Esophagus muscularis mucosa (tissue), 4 donors: ENCODE measurements around the gene PPP3CA.

Source experiments
- CTCF ChIP-seq, 3 experiments: fragments of 200-600 bp in 2 of 3; fragments of 450-650 bp in 1 of 3; sonication (generic) in 2 of 3; IDR thresholded peaks; one replicate each; pipeline ENCODE4 v1.5.1; 2017 to 2019; ENCODE audit warnings: antibody characterized with exemption in 3 of 3, mild to moderate bottlenecking in 2 of 3, moderate library complexity in 1 of 3
- EP300 ChIP-seq: sonication (generic); formaldehyde crosslinking; IDR thresholded peaks from one replicate; pipeline ENCODE4 v1.6.1; 2017; ENCODE audit warnings: antibody characterized with exemption
- POLR2A ChIP-seq: fragments of 450-650 bp; IDR thresholded peaks from one replicate; pipeline ENCODE4 v1.6.1; 2017; ENCODE audit warnings: antibody characterized with exemption, moderate library complexity, mild to moderate bottlenecking, low read depth
- POLR2AphosphoS5 ChIP-seq, 2 donors: sonication (generic); formaldehyde crosslinking; IDR thresholded peaks; one replicate each; pipeline ENCODE4 v1.6.1; 2017; ENCODE audit warnings: antibody characterized with exemption in 2 of 2

- no peak for TF ChIP-seq CTCF (IDR thresholded peaks at IDR 0.05)
- no peak for TF ChIP-seq EP300
- TF ChIP-seq POLR2A = no peak
- no peak for TF ChIP-seq POLR2AphosphoS5 (IDR thresholded peaks at IDR 0.05)
Measured at GRCh38 chr4:101328063-101328602, 19.2 kb downstream of the PPP3CA start.
